Natural killer cell treated with Interleukin-12 subunit alpha and Interleukin-12 subunit beta and Interleukin-15 and Interleukin-18, amount 100 ng/mL, for 72 hours (primary cell): ENCODE measurements around the gene FLCN. TPM values are rescaled to one million over a fixed set of nuclear protein-coding genes. Genes with fewer than 3 reads are reported as not detected.

ENCODE experiments used
- ATAC-seq, 2 donors: fragments of 150-1000 bp; cut with Tn5 transposase in 1 of 2; sonication (Bioruptor Pico), chemical (Tn5 transposase) in 1 of 2; 2 replicates each; pipeline ENCODE4 v1.10.0; 2021
- DNase-seq: peaks from one replicate; pipeline ENCODE4 v3.0.0; 2022; ENCODE audit warnings: low spot score
- H3K27ac Mint-ChIP-seq, 2 donors: 1 replicate in 1 of 2; 2 replicates in 1 of 2; pipeline ENCODE4 v1.8.0; 2022; ENCODE audit warnings: mixed read lengths in 2 of 2, mild to moderate bottlenecking in 1 of 2, moderate library complexity in 1 of 2
- H3K27me3 Mint-ChIP-seq, 2 donors: 1 replicate in 1 of 2; 2 replicates in 1 of 2; pipeline ENCODE4 v1.8.0; 2022; ENCODE audit warnings: mixed read lengths in 2 of 2
- H3K36me3 Mint-ChIP-seq: one replicate; pipeline ENCODE4 v1.8.0; 2022; ENCODE audit warnings: mixed read lengths
- H3K4me1 Mint-ChIP-seq, 2 donors: 1 replicate in 1 of 2; 2 replicates in 1 of 2; pipeline ENCODE4 v1.8.0; 2022; ENCODE audit warnings: low read depth in 2 of 2, mixed read lengths in 2 of 2, mild to moderate bottlenecking in 1 of 2
- H3K4me3 Mint-ChIP-seq: one replicate; pipeline ENCODE4 v1.8.0; 2022; ENCODE audit warnings: mixed read lengths
- H3K9me3 Mint-ChIP-seq: 2 replicates; pipeline ENCODE4 v1.8.0; 2022; ENCODE audit warnings: mixed read lengths
- total RNA-seq, 2 donors: library from RNA; stranded (reverse); gene quantifications; one replicate each; pipeline ENCODE4 v1.2.3, GENCODE V29; 2022

FLCN gene
- total RNA-seq, 2 donors from 2014 or later, result 41.2 to 43.8 TPM

DNA sequence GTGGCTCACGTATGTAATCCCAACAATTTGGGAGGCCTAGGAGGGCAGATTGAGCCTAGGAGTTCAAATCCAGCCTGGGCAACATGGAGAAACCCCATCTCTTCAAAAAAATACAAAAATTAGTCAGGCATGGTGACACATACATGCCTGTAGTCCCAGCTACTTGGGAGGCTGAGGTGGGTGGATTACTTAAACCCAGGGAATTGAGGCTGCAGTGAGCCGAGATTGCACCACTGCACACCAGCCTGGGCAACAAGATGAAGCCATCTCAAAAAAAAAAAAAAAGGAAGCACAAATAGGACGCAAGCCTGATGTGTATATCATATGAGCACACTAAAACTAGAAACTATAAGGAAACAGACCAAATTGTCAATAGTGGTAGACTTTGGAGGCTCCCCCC is 17.1 kb upstream of the FLCN start:
- no peaks in the 10 kb centered on the region for H3K27me3 Mint-ChIP-seq
- DNase-seq (no peak), ATAC-seq (no peak)
- H3K4me3 Mint-ChIP-seq, result no peak overlapping the region
- no peaks in the 10 kb centered on the region for H3K9me3 Mint-ChIP-seq
- peaks cover 0 to 4% of the 10 kb centered on the region in 2 donors for H3K4me1 Mint-ChIP-seq
- peaks cover 15% of the 10 kb centered on the region for H3K36me3 Mint-ChIP-seq
- no peak overlapping the region for H3K27ac Mint-ChIP-seq

- H3K9me3 Mint-ChIP-seq, result no peaks in the 10 kb centered on the region
- H3K4me3 Mint-ChIP-seq, result no peak overlapping the region
- H3K27ac Mint-ChIP-seq, result peak overlapping the region in 1 of 2 donors; percentile 39
- peaks cover 9% of the 10 kb centered on the region for H3K36me3 Mint-ChIP-seq
- peak in 1 of 2 donors; percentile 36 for ATAC-seq
- peaks cover 0 to 4% of the 10 kb centered on the region in 2 donors for H3K4me1 Mint-ChIP-seq
- H3K27me3 Mint-ChIP-seq, result no peaks in the 10 kb centered on the region
- no peak for DNase-seq
These were observed 16.4 kb upstream of the FLCN start for GRCh38 chr17:17253406-17253805.

- Mint-ChIP-seq H3K9me3 (no peaks in the 10 kb centered on the region), H3K4me3 (no peak overlapping the region), H3K27me3 (no peaks in the 10 kb centered on the region), H3K27ac (peak overlapping the region in 1 of 2 donors; percentile 39), H3K36me3 (peaks cover 7% of the 10 kb centered on the region), H3K4me1 (peaks cover 0 to 4% of the 10 kb centered on the region in 2 donors)
- DNase-seq (no peak), ATAC-seq (no peak)
These were observed 15.2 kb upstream of the FLCN start for GRCh38 chr17:17252149-17252661.

DNA sequence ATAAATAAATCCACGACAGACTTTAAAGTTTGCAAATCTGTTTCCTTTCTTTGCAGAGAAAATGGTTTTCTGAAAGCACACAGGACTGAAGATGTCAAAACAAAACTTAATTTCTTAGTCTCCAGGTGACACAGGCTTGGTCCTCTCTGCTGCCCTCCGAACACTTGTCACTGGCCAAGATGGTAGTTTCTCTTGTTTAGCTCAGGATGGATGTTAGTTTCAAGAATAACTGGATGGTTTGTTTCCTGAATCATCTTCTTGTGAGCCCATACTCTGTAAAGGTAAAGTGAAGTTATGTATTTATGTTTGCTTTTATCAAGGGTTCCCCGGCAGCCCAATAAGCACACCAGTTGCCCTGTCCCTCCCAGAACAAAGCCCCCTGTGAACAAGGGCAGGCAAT is 9.9 kb upstream of the FLCN start:
- peak overlapping the region in 1 of 2 donors; percentile 57 for H3K27ac Mint-ChIP-seq
- peaks cover 11% of the 10 kb centered on the region for H3K36me3 Mint-ChIP-seq
- no peaks in the 10 kb centered on the region for H3K27me3 Mint-ChIP-seq
- no peaks in the 10 kb centered on the region for H3K4me1 Mint-ChIP-seq
- DNase-seq (no peak), ATAC-seq (no peak)
- no peak overlapping the region for H3K4me3 Mint-ChIP-seq
- H3K9me3 Mint-ChIP-seq, result no peaks in the 10 kb centered on the region

DNA sequence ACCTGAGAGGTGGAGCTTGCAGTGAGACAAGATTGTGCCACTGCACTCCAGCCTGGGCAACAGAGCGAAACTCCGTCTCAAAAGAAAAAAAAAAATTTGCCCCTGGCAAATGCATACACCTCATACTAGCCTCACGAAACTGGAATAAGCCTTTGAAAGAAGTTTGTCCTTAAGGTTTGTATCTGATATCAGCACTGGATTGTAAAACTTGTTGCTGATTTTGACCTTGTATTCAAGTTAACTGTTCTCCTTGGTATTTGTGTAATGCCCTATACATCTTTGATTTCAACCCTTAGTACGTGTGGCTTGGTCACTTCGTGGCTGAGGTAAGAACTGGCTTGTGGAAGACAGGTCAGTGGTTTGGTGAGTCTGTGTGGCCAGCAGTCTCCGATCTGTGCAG is 6.2 kb upstream of the FLCN start:
- Mint-ChIP-seq H3K36me3 (peaks cover 11% of the 10 kb centered on the region), H3K27me3 (no peaks in the 10 kb centered on the region), H3K4me3 (no peak overlapping the region), H3K9me3 (no peaks in the 10 kb centered on the region), H3K27ac (no peak overlapping the region), H3K4me1 (peaks cover 0 to 3% of the 10 kb centered on the region in 2 donors)
- no peak for ATAC-seq
- DNase-seq, result no peak

GRCh38 chr17:17242246-17242645 is 5.3 kb upstream of the FLCN start:
- ATAC-seq, result no peak
- no peaks in the 10 kb centered on the region for H3K9me3 Mint-ChIP-seq
- H3K36me3 Mint-ChIP-seq, result peaks cover 9% of the 10 kb centered on the region
- H3K27ac Mint-ChIP-seq, result no peak overlapping the region
- no peak overlapping the region for H3K4me3 Mint-ChIP-seq
- no peak for DNase-seq
- H3K4me1 Mint-ChIP-seq, result peaks cover 0 to 7% of the 10 kb centered on the region in 2 donors
- no peaks in the 10 kb centered on the region for H3K27me3 Mint-ChIP-seq

GRCh38 chr17:17241656-17242055 is 4.7 kb upstream of the FLCN start:
- no peak overlapping the region for H3K4me3 Mint-ChIP-seq
- DNase-seq (no peak), ATAC-seq (no peak)
- H3K36me3 Mint-ChIP-seq, result peaks cover 3% of the 10 kb centered on the region
- H3K4me1 Mint-ChIP-seq, result peaks cover 0 to 9% of the 10 kb centered on the region in 2 donors
- no peak overlapping the region for H3K27ac Mint-ChIP-seq
- no peaks in the 10 kb centered on the region for H3K9me3 Mint-ChIP-seq
- no peaks in the 10 kb centered on the region for H3K27me3 Mint-ChIP-seq

DNA sequence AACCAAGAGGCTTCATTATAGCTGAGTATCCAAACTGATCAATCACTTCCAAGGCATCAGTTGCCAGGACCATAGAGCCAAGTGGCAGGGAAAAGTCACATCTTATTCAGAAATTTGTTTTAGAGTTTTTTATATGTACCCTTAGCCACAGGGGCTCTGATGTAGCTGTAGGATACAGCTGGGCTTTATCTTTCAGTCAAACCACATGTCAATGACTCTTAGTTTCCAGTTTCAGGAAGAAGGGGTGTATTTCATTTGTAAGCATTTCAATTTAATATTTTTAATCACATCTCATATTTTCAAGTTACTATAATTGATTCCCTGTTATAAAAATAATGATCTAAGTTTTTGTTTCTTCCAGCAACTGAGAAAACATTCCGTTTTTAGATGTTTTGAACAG is 2.9 kb upstream of the FLCN start:
- Mint-ChIP-seq H3K27ac (no peak overlapping the region), H3K4me3 (no peak overlapping the region), H3K9me3 (no peaks in the 10 kb centered on the region), H3K36me3 (no peaks in the 10 kb centered on the region), H3K4me1 (peaks cover 17 to 24% of the 10 kb centered on the region in 2 donors), H3K27me3 (no peaks in the 10 kb centered on the region)
- no peak for ATAC-seq
- no peak for DNase-seq

- ATAC-seq (peak in 1 of 2 donors; percentile 6), DNase-seq (no peak)
- Mint-ChIP-seq H3K4me3 (peak overlapping the region; percentile 94), H3K9me3 (no peaks in the 10 kb centered on the region), H3K4me1 (peaks cover 17 to 28% of the 10 kb centered on the region in 2 donors), H3K27ac (peak overlapping the region; percentile 100), H3K36me3 (no peaks in the 10 kb centered on the region), H3K27me3 (no peaks in the 10 kb centered on the region)
These were observed 508 bp downstream of the FLCN start for GRCh38 chr17:17236295-17237025.

DNA sequence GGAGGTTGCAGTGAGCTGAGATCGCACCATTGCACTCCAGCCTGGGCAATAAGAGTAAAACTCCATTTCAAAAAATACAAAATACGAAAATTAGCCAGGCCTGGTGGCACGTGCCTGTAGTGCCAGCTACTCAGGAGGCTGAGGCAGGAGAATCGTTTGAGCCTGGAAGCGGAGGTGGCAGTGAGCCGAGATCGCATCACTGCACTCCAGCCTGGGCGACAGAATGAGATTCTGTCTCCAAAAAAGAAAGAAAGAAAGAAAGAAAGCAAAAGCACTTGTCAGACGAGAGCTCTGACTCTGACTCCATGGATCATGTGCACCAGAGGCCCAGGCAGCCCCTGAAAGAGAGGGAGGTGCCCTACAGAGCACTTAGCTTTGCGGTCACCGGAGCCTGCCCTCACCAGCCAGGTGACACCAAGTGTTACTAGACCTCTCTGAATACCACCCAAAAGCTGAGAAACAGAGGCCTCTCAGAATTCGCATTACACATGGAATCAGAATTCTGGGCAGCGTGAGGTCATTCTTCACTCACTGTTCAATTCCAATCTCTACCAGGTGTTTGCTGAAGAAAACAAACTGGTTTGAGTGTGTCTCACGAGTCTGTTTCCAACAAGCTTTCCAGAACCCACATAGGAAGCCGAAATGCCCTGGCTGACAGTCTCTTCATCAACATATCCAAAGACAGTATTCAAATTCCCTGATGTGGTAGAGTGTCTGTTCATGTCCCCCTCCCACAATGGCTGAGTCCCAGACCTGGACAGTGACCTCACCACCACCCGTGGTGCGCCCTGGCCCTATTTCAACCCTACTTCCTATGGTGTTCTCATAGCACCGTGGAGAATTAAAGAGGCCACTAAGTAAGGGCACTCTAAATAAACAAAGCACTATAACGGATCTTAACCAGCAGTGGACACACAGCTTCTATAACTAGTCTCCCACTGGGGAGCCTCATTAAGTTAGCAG is 1.5 kb downstream of the FLCN start:
- ATAC-seq, result no peak
- H3K4me1 Mint-ChIP-seq, result peaks cover 17 to 28% of the 10 kb centered on the region in 2 donors
- no peaks in the 10 kb centered on the region for H3K27me3 Mint-ChIP-seq
- DNase-seq, result no peak
- H3K4me3 Mint-ChIP-seq, result peak overlapping the region; percentile 94
- H3K27ac Mint-ChIP-seq, result peak overlapping the region; percentile 100
- no peaks in the 10 kb centered on the region for H3K36me3 Mint-ChIP-seq
- H3K9me3 Mint-ChIP-seq, result no peaks in the 10 kb centered on the region

- no peaks in the 10 kb centered on the region for H3K9me3 Mint-ChIP-seq
- H3K4me1 Mint-ChIP-seq, result peaks cover 17 to 25% of the 10 kb centered on the region in 2 donors
- no peak overlapping the region for H3K4me3 Mint-ChIP-seq
- peaks cover 6% of the 10 kb centered on the region for H3K36me3 Mint-ChIP-seq
- H3K27ac Mint-ChIP-seq, result no peak overlapping the region
- ATAC-seq (no peak), DNase-seq (no peak)
- no peaks in the 10 kb centered on the region for H3K27me3 Mint-ChIP-seq
These were observed 4.7 kb downstream of the FLCN start for GRCh38 chr17:17232303-17232621.

DNA sequence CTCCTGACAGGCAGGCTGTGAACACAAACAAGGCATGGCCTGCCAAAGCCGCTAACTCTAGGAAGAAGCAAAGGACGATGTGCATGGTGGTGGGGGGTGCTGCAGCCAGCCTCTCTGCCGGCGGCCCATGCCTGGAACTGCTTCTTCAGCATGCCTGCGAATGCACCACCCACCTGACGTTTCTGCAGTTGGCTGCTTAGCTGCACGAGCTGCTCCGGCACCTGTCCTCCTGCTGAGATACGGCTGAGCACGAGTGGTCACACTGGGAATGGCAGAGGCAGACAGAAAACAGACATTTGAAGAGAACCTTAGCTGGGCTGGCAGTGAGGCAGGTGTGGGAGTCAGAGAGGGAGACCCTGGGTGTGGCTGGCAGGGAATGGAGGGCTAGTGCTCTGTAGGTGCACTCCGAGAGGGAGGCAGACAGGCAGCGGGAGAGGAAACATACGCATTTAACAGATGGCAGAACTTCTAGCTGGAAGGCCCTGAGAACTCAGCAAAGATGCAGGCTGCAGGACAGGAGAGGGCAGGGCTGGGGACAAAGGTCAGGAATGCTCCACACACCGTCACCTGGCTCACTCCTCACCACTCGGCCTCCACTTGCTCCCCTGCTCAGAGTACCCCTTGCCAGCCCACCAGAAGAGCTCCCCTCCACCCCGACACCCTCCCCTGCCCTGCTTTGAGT is 5.2 kb downstream of the FLCN start:
- H3K9me3 Mint-ChIP-seq, result no peaks in the 10 kb centered on the region
- no peak for ATAC-seq
- no peaks in the 10 kb centered on the region for H3K27me3 Mint-ChIP-seq
- no peak for DNase-seq
- peaks cover 6% of the 10 kb centered on the region for H3K36me3 Mint-ChIP-seq
- no peak overlapping the region for H3K4me3 Mint-ChIP-seq
- H3K4me1 Mint-ChIP-seq, result peaks cover 17 to 23% of the 10 kb centered on the region in 2 donors
- no peak overlapping the region for H3K27ac Mint-ChIP-seq

DNA sequence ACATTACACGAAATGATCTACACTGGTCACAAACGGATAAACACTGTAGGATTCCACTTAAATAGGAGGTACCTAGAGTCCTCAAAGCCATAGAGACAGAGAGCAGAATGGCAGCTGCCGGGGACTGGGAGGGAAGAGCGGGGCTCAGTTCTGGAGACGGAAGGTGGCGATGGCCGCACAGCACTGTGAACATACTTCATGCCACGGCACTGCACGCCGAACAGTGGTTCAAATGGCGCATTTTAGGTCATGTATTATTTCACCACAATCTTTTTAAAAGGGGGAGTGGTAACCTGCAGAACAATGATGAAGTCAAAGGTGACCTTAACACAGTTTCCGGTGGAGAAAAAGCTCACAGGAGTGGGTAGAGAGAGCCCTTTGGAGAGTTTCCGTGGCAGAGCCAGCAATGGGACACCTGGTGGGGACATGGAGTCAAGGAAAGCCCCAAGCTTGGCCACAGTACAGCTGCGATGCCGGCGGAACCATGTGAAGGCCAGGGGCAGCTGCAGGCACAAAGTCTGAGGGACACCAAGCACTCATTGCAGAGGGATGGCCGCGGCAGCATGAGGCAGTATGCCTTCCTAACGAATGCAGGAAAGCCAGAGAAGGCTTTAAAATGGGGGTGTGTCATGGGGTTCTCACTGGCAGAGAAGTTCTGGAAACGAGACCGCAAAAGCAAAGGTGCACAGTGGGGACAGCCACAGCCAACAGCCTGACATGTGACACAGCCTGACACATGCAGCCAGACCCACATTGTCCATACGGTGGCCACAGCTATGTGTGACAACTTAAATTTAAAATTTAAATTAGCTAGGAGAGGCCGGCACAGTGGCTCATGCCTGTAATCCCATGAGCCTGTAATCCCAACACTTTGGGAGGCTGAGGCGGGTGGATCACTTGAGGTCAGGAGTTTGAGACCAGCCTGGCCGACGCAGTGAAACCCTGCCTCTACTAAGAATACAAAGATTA is 7.3 kb downstream of the FLCN start:
- peaks cover 0 to 10% of the 10 kb centered on the region in 2 donors for H3K4me1 Mint-ChIP-seq
- no peaks in the 10 kb centered on the region for H3K27me3 Mint-ChIP-seq
- peaks cover 10% of the 10 kb centered on the region for H3K36me3 Mint-ChIP-seq
- no peaks in the 10 kb centered on the region for H3K9me3 Mint-ChIP-seq
- H3K4me3 Mint-ChIP-seq, result no peak overlapping the region
- H3K27ac Mint-ChIP-seq, result no peak overlapping the region
- no peak for DNase-seq
- ATAC-seq, result no peak
